Activated naive CD8-positive, alpha-beta T cell (primary cell): ENCODE results near the gene MYO1A.
"Not testable (repeated sequence)": the region's sequence is repeated elsewhere in the genome, so short reads cannot be mapped to it uniquely, and the experiment has no call there.

Source experiments
- H3K27ac Mint-ChIP-seq: one replicate; pipeline ENCODE4 v1.8.0; 2021; ENCODE audit warnings: mixed read lengths
- H3K27me3 Mint-ChIP-seq: one replicate; pipeline ENCODE4 v1.8.0; 2021; ENCODE audit warnings: mixed read lengths
- H3K36me3 Mint-ChIP-seq: one replicate; pipeline ENCODE4 v1.8.0; 2021; ENCODE audit warnings: mixed read lengths
- H3K4me1 Mint-ChIP-seq: one replicate; pipeline ENCODE4 v1.8.0; 2021; ENCODE audit warnings: low read depth, mixed read lengths
- H3K4me3 Mint-ChIP-seq: one replicate; pipeline ENCODE4 v1.8.0; 2021; ENCODE audit warnings: mild to moderate bottlenecking, mixed read lengths
- H3K9me3 Mint-ChIP-seq: one replicate; pipeline ENCODE4 v1.8.0; 2021; ENCODE audit warnings: low read depth, mixed read lengths

MYO1A gene

GRCh38 chr12:56989861-56990610 is 59.9 kb downstream of the MYO1A start:
- Mint-ChIP-seq H3K9me3 (no peaks in the 10 kb centered on the region), H3K4me1 (peaks cover 9% of the 10 kb centered on the region), H3K36me3 (no peaks in the 10 kb centered on the region), H3K27ac (no peak overlapping the region), H3K27me3 (peaks cover 2% of the 10 kb centered on the region), H3K4me3 (no peak overlapping the region)

- no peak overlapping the region for H3K4me3 Mint-ChIP-seq
- H3K36me3 Mint-ChIP-seq = no peaks in the 10 kb centered on the region
- peaks cover 9% of the 10 kb centered on the region for H3K4me1 Mint-ChIP-seq
- peaks cover 2% of the 10 kb centered on the region for H3K27me3 Mint-ChIP-seq
- H3K9me3 Mint-ChIP-seq = no peaks in the 10 kb centered on the region
- no peak overlapping the region for H3K27ac Mint-ChIP-seq
Measured at GRCh38 chr12:56988207-56988739, 61.7 kb downstream of the MYO1A start.

DNA sequence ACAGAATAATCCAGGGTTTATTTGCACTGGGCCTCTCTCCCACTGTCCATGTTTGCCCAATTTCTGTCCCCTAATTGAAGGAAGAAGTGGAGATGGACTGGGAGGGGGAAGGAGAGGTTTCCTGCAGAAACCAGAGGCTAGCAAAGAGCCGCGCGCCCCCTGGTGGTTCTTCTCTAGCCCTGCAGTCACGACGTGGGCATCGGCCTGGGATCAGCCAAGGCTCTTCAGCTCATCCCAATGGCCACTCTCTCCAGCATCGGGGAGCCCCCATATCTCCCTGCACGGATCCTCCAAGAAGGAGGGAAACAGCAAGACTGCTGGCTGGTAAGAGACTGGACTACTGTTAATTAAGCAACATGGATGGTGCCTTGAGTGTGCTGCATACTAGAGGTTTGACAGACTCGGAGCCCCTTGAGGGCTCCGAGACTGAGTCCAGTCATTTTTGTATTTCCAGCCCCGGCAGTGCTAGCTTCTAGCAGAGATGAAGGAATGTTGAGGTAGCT is 62.3 kb downstream of the MYO1A start:
- no peaks in the 10 kb centered on the region for H3K9me3 Mint-ChIP-seq
- no peaks in the 10 kb centered on the region for H3K36me3 Mint-ChIP-seq
- no peak overlapping the region for H3K27ac Mint-ChIP-seq
- H3K4me3 Mint-ChIP-seq = no peak overlapping the region
- peaks cover 2% of the 10 kb centered on the region for H3K27me3 Mint-ChIP-seq
- peaks cover 9% of the 10 kb centered on the region for H3K4me1 Mint-ChIP-seq

DNA sequence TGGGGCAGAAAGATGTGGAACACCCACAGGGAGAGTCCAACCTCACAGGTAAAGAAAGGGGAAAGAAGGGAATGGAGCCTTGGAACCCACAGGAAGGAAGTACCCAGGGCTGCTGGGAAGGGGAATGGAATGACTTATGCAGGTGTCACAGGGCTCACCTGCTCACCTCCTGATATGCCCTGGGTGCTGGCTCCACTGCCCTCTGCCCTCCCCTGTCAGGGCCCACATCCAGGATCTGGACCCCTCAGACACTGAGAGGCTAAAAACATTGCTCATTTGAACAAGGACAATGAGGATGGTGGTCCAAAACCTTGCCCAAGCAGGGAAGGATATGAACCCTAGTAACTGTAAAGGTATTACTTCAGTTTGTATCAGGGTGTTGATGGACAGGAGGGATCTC is 62.9 kb downstream of the MYO1A start:
- peaks cover 9% of the 10 kb centered on the region for H3K4me1 Mint-ChIP-seq
- no peaks in the 10 kb centered on the region for H3K9me3 Mint-ChIP-seq
- no peak overlapping the region for H3K4me3 Mint-ChIP-seq

DNA sequence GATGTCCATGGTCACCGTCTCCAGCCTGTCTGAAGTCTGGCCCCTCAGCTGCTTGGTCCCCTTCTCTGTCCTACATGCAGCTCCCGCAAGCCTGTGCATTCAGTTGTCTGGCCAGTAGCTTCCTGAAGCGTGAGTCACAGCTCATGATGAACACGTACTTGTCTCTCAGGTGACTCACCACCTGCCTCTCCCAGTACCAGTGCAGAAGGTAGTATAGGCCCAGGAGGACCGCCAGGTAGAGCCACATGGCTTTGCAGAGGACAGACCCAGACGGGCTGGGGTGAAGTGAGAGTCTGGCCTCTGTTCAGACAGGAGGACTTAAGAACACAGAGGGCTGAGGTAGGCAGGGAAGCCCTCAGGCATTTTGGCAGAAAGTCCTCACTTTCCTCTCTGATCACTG is 64.2 kb downstream of the MYO1A start:
- not testable (repeated sequence) for H3K36me3 Mint-ChIP-seq, H3K4me1 Mint-ChIP-seq, H3K27me3 Mint-ChIP-seq, H3K9me3 Mint-ChIP-seq, H3K27ac Mint-ChIP-seq, H3K4me3 Mint-ChIP-seq

More for the DNA sequence above, 62.9 kb downstream of the MYO1A start:
- Mint-ChIP-seq H3K27me3 (peaks cover 2% of the 10 kb centered on the region), H3K27ac (no peak overlapping the region), H3K36me3 (no peaks in the 10 kb centered on the region)

- H3K4me3 Mint-ChIP-seq = no peak overlapping the region
Measured at GRCh38 chr12:56983386-56983785, 66.5 kb downstream of the MYO1A start.

GRCh38 chr12:56982578-56983236 is 67.2 kb downstream of the MYO1A start:
- H3K36me3 Mint-ChIP-seq, H3K9me3 Mint-ChIP-seq, H3K27ac Mint-ChIP-seq, H3K27me3 Mint-ChIP-seq, H3K4me1 Mint-ChIP-seq, H3K4me3 Mint-ChIP-seq: not testable (repeated sequence)

More at GRCh38 chr12:56983386-56983785, 66.5 kb downstream of the MYO1A start:
- Mint-ChIP-seq H3K9me3 (no peaks in the 10 kb centered on the region), H3K4me1 (peaks cover 3% of the 10 kb centered on the region), H3K27me3 (peaks cover 2% of the 10 kb centered on the region), H3K27ac (no peak overlapping the region), H3K36me3 (no peaks in the 10 kb centered on the region)

DNA sequence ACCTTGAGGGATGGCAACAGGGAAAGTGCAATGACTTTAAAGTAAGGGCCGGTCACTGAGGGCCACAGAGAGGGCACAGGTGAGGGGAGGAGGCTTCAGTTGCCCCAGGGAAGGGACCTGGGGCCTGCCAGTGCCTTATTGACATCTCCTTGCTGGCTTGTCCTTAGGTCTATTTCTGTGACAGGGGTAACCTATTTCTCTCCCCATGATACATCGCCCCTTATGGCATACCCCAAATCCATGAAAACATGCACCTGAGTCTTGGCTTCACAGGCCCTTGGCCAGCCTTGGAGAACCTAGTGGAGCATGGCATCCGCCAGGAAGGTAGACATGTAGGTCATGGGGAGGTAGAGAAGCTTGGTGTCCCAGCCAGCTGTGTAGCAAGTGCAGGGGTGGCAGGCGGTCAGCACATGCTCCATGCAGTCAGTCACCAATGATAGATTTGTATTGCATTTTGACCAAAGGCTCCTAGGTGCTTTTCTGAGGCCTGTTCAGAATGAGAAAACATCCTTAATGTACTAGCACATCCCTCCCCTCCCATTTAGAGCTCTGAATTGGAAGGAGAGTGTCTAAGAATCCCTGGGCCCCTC is 68.9 kb downstream of the MYO1A start:
- Mint-ChIP-seq H3K36me3 (no peaks in the 10 kb centered on the region), H3K4me3 (no peak overlapping the region), H3K27ac (no peak overlapping the region), H3K4me1 (no peaks in the 10 kb centered on the region), H3K9me3 (no peaks in the 10 kb centered on the region), H3K27me3 (no peaks in the 10 kb centered on the region)

- no peaks in the 10 kb centered on the region for H3K36me3 Mint-ChIP-seq
- H3K27me3 Mint-ChIP-seq = no peaks in the 10 kb centered on the region
- no peak overlapping the region for H3K4me3 Mint-ChIP-seq
- no peak overlapping the region for H3K27ac Mint-ChIP-seq
- H3K4me1 Mint-ChIP-seq = no peaks in the 10 kb centered on the region
- no peaks in the 10 kb centered on the region for H3K9me3 Mint-ChIP-seq
Measured at GRCh38 chr12:56980268-56980667, 69.7 kb downstream of the MYO1A start.

DNA sequence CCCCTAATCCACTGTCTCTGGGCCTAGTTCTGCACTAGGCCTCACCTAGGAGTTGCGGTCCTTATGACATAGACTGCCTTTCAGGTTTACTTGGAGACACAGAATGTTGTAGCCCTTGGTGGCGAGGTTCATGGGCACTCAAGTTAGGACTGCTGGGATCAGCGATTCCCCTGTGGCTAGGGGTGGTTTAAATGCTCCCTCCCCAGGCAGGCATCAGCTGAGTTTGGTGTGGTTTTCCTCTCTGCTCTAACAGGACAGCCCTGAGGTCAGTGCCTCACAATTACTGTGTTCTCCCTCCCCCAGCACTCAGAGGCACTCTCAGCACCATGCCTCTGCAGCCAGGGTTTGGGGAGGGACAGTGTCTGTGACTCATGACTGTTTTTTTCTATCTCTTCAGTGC is 70.3 kb downstream of the MYO1A start:
- Mint-ChIP-seq H3K36me3 (no peaks in the 10 kb centered on the region), H3K4me3 (no peak overlapping the region), H3K27ac (no peak overlapping the region), H3K27me3 (no peaks in the 10 kb centered on the region), H3K9me3 (no peaks in the 10 kb centered on the region), H3K4me1 (no peaks in the 10 kb centered on the region)
